ENCODE data around the gene SLC35G6. TPM values are rescaled to one million over a fixed set of nuclear protein-coding genes. Genes with fewer than 3 reads are reported as not detected.

SLC35G6 gene
- total and polyA plus RNA-seq, 2 of the 13 experiments (the other 11 are each of a cell fraction or from before 2014, with no cell fraction given) = 0.07 TPM; not detected in 1

- peak; percentile 83 for TF ChIP-seq ELF1 (CRISPR knock-in tag; IDR thresholded peaks at IDR 0.05)
- TF ChIP-seq BRCA1 (CRISPR knock-in tag; IDR thresholded peaks at IDR 0.05) = no peak
- TF ChIP-seq ARID5B (CRISPR knock-in tag; IDR thresholded peaks at IDR 0.05) = peak; percentile 36; the same call in 1 of the 2 replicates
- peak; percentile 74 for TF ChIP-seq ZFX (CRISPR knock-in tag; IDR thresholded peaks at IDR 0.05; ENCODE audit: low read depth)
- peak; percentile 94 for TF ChIP-seq ZNF281 (CRISPR knock-in tag; IDR thresholded peaks at IDR 0.05; ENCODE audit: borderline replicate concordance)
- peak; percentile 20; the same call in 1 of the 2 replicates for TF ChIP-seq POGZ (CRISPR knock-in tag; IDR thresholded peaks at IDR 0.05)
- no peak for TF ChIP-seq ZNF333 (CRISPR knock-in tag; IDR thresholded peaks at IDR 0.05; ENCODE audit: borderline replicate concordance)
- TF ChIP-seq IKZF4 (CRISPR knock-in tag; IDR thresholded peaks at IDR 0.05; ENCODE audit: borderline replicate concordance, low read depth, not compliant biosample characterization) = peak; percentile 28
- TF ChIP-seq SALL1 (CRISPR knock-in tag; IDR thresholded peaks at IDR 0.05) = no peak
- TF ChIP-seq ZNF710 (CRISPR knock-in tag; IDR thresholded peaks at IDR 0.05; ENCODE audit: borderline replicate concordance) = peak; percentile 26; the same call in 1 of the 2 replicates
- TF ChIP-seq ERF (CRISPR knock-in tag; IDR thresholded peaks at IDR 0.05) = 0 out of 2 replicates have a peak, but pooled peaks have one; percentile 23
- TF ChIP-seq ESRRA (CRISPR knock-in tag; IDR thresholded peaks at IDR 0.05; ENCODE audit: low read depth) = 0 out of 2 replicates have a peak, but pooled peaks have one; percentile 23
- TF ChIP-seq RXRB (CRISPR knock-in tag; IDR thresholded peaks at IDR 0.05; ENCODE audit: borderline replicate concordance) = peak; percentile 7; the same call in 1 of the 2 replicates
- 0 out of 2 replicates have a peak, but pooled peaks have one; percentile 57 for TF ChIP-seq ZNF772 (CRISPR knock-in tag; IDR thresholded peaks at IDR 0.05)
- peak; percentile 95 for TF ChIP-seq ZBTB21 (CRISPR knock-in tag; IDR thresholded peaks at IDR 0.05)
- TF ChIP-seq PCBP2 (optimal IDR thresholded peaks at IDR 0.05; ENCODE audit: low read depth, low read length, poor library complexity, severe bottlenecking) = no peak
- 0 out of 2 replicates have a peak, but pooled peaks have one; percentile 20 for TF ChIP-seq NFATC3 (CRISPR knock-in tag; IDR thresholded peaks at IDR 0.05)
- TF ChIP-seq ZNF337 (CRISPR knock-in tag; IDR thresholded peaks at IDR 0.05; ENCODE audit: borderline replicate concordance, low read depth) = peak; percentile 83; the same call in 1 of the 2 replicates
- TF ChIP-seq TCF12 (IDR thresholded peaks at IDR 0.05) = no peak
- TF ChIP-seq TCF12 (CRISPR knock-in tag; IDR thresholded peaks at IDR 0.05) = peak; percentile 59; the same call in 1 of the 2 replicates
Observed at GRCh38 chr17:7483255-7484066, 2.2 kb downstream of the SLC35G6 start (continued).

Measured in HepG2 (cell line).